ENCODE data around the gene GABRA4. TPM values are rescaled to one million over a fixed set of nuclear protein-coding genes. Genes with fewer than 3 reads are reported as not detected.

The GABRA4 gene
- total RNA-seq, 1 donor from 2014 or later, result 0.13 TPM

GRCh38 chr4:46927201-46927600, 66.2 kb downstream of the GABRA4 start:
- Mint-ChIP-seq H3K4me1 (ENCODE audit: unreplicated experiment) (no peaks in the 10 kb centered on the region), H3K9me3 (ENCODE audit: unreplicated experiment) (no peaks in the 10 kb centered on the region), H3K36me3 (ENCODE audit: low read depth, unreplicated experiment) (no peaks in the 10 kb centered on the region), H3K27me3 (ENCODE audit: unreplicated experiment) (no peaks in the 10 kb centered on the region), H3K27ac (ENCODE audit: unreplicated experiment) (no peak overlapping the region), H3K4me3 (ENCODE audit: unreplicated experiment) (no peak overlapping the region)
- TF ChIP-seq CTCF (IDR thresholded peaks at IDR 0.05; ENCODE audit: unreplicated experiment), result no peak
- DNase-seq (ENCODE audit: low spot score), result no peak

- no peak for DNase-seq (ENCODE audit: low spot score)
- no peaks in the 10 kb centered on the region for H3K4me1 Mint-ChIP-seq (ENCODE audit: unreplicated experiment)
- no peaks in the 10 kb centered on the region for H3K36me3 Mint-ChIP-seq (ENCODE audit: low read depth, unreplicated experiment)
- TF ChIP-seq CTCF (IDR thresholded peaks at IDR 0.05; ENCODE audit: unreplicated experiment), result no peak
- H3K4me3 Mint-ChIP-seq (ENCODE audit: unreplicated experiment), result no peak overlapping the region
- H3K27me3 Mint-ChIP-seq (ENCODE audit: unreplicated experiment), result no peaks in the 10 kb centered on the region
- H3K9me3 Mint-ChIP-seq (ENCODE audit: unreplicated experiment), result no peaks in the 10 kb centered on the region
- H3K27ac Mint-ChIP-seq (ENCODE audit: unreplicated experiment), result no peak overlapping the region
These were observed 68.4 kb downstream of the GABRA4 start for GRCh38 chr4:46924789-46925529.

GRCh38 chr4:46922205-46922604, 71.2 kb downstream of the GABRA4 start:
- Mint-ChIP-seq H3K36me3 (ENCODE audit: low read depth, unreplicated experiment) (no peaks in the 10 kb centered on the region), H3K27me3 (ENCODE audit: unreplicated experiment) (no peaks in the 10 kb centered on the region), H3K9me3 (ENCODE audit: unreplicated experiment) (no peaks in the 10 kb centered on the region), H3K4me3 (ENCODE audit: unreplicated experiment) (no peak overlapping the region), H3K4me1 (ENCODE audit: unreplicated experiment) (no peaks in the 10 kb centered on the region), H3K27ac (ENCODE audit: unreplicated experiment) (no peak overlapping the region)
- no peak for DNase-seq (ENCODE audit: low spot score)
- TF ChIP-seq CTCF (IDR thresholded peaks at IDR 0.05; ENCODE audit: unreplicated experiment), result no peak

GRCh38 chr4:46909078-46909477, 84.3 kb downstream of the GABRA4 start, which contains the start of gene COX7B2:
COX7B2 (minus strand) TSS chr4:46909245; CDS start chr4:46735192, 174,053 bp downstream.
- no peak within 1 kb of the TSS for H3K27ac Mint-ChIP-seq (ENCODE audit: unreplicated experiment)
- no peak for DNase-seq (ENCODE audit: low spot score)
- no peaks in the 10 kb centered on the region for H3K9me3 Mint-ChIP-seq (ENCODE audit: unreplicated experiment)
- no peaks in the 10 kb centered on the region for H3K4me1 Mint-ChIP-seq (ENCODE audit: unreplicated experiment)
- H3K36me3 Mint-ChIP-seq (ENCODE audit: low read depth, unreplicated experiment), result no peaks in the 10 kb centered on the region
- TF ChIP-seq CTCF (IDR thresholded peaks at IDR 0.05; ENCODE audit: unreplicated experiment), result no peak
- no peak within 1 kb of the TSS for H3K4me3 Mint-ChIP-seq (ENCODE audit: unreplicated experiment)
- no peaks in the 10 kb centered on the region for H3K27me3 Mint-ChIP-seq (ENCODE audit: unreplicated experiment)

- Mint-ChIP-seq H3K9me3 (ENCODE audit: unreplicated experiment) (no peaks in the 10 kb centered on the region), H3K4me3 (ENCODE audit: unreplicated experiment) (no peak overlapping the region), H3K4me1 (ENCODE audit: unreplicated experiment) (no peaks in the 10 kb centered on the region), H3K36me3 (ENCODE audit: low read depth, unreplicated experiment) (no peaks in the 10 kb centered on the region), H3K27me3 (ENCODE audit: unreplicated experiment) (no peaks in the 10 kb centered on the region), H3K27ac (ENCODE audit: unreplicated experiment) (no peak overlapping the region)
- no peak for TF ChIP-seq CTCF (IDR thresholded peaks at IDR 0.05; ENCODE audit: unreplicated experiment)
- DNase-seq (ENCODE audit: low spot score), result no peak
These were observed 85.2 kb downstream of the GABRA4 start for GRCh38 chr4:46908148-46908547.

Data from endothelial cell (in vitro differentiated cells).